CMK (cell line): ENCODE measurements around the gene ARHGAP21.
"Not testable (repeated sequence)": the region's sequence is repeated elsewhere in the genome, so short reads cannot be mapped to it uniquely, and the experiment has no call there.

Source experiments
- DNase-seq: peaks from one replicate; pipeline ENCODE4 v3.0.0-alpha.2; 2010; ENCODE audit warnings: low read depth

ARHGAP21 gene

DNA sequence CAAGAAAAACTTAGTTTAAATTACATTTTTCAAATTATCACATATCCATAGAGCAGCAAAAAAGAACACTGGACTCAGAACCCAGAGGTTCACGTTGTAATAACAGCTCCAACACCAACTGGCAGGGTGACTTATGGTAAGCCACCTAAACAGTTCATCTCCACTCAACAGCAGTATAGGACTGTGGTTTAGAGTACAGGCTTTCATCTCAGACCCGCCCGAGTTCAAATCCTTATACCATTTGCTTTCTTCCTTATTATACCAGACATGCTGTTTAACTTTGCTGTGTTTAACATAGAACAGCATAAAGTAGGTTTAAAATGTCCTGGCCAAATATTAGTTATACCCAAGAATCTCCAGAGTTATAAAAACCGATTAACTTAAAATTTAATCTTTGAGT lies 97.9 kb downstream of the ARHGAP21 start:
- no peak for DNase-seq

DNA sequence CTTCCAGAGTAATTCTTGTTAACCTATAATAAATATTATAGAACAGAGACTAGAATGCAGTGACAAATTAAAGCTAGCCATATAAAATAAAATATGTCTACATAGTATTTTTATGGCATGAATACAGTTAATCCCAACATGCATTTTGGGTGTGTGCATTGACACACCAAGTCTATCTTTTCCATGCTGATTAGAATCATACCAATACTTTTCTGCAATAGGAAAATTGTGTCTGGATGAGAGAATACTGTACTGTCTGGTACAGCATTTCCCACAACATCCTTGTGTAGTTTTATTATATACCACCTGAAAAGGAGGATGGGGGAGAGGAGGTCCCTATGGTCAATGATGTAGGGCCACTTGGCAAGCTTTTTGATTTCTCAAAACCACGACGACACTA lies 100.3 kb downstream of the ARHGAP21 start:
- DNase-seq = no peak

DNA sequence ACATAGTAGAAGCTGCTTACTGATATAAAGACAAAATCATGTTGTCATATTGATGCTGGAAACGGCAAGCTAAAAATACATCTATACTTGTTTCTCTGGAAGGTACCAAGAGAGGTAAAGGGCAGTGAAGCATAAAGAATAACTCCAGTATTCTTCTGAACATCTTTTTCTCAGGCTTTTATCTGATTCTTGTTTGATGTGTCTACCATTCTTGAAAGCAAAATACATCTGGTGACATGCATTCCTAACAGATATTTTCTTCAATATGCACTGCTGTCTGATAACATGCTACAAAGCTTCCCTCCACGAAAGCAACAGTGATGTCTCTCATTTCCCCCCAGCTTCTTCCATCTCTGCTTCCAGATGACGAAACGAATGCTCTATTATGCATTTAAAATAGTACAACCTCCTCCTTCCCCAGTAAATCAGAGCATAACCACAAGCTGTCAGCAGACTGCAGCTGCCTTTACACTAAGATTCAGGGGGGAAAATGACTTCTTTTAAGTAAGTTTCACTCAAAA lies 100.8 kb downstream of the ARHGAP21 start:
- no peak for DNase-seq

DNA sequence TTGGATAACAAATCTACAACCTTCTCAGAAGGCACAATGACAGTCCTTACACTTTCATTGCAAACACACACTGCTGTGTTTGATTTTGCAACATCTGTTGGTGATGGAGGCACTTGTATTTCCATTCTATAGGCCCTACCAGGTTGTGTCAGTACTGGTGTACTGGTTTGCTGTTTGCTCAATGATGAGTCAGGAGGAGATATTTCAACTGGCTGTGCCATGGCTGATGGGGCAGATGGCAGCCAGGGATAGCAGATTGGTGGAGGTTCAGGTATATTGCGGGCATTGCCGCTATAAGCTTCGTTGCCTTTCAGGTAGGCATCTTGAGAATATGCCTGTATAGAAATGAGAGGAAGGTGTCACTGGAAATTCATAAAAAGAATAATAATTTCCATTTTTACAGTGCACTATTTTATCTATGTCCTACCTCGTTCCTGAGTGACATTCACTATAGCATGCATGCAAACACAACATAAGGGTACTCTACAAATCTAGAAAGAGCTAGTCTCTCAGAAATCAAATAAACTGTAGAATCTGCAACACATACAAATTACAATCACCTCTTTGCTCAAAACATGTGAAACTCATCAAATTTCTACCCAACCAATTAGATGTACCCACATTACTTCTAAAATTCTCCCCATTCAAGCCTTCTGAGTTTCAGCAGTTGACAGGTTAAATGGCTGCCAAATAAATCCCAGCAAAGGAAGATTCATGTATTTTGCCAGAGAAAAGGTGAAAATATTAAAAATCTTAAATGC lies 102.5 kb downstream of the ARHGAP21 start:
- DNase-seq = not testable (repeated sequence)

DNA sequence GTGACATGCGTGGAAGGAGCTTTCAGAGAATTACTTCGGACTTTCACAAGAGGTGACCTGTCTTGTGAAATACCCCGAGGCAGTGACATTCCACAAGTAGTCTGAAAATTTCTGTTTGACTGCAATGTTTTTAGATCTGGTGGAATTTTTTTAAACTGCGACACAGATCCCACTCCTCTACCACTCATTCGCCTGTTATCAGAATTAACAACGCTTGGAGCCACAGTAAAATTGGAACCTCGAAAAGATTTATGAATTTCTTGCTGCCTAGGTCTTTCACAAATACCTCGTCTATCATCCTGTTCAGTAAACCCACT lies 103.7 kb downstream of the ARHGAP21 start:
- not testable (repeated sequence) for DNase-seq

DNA sequence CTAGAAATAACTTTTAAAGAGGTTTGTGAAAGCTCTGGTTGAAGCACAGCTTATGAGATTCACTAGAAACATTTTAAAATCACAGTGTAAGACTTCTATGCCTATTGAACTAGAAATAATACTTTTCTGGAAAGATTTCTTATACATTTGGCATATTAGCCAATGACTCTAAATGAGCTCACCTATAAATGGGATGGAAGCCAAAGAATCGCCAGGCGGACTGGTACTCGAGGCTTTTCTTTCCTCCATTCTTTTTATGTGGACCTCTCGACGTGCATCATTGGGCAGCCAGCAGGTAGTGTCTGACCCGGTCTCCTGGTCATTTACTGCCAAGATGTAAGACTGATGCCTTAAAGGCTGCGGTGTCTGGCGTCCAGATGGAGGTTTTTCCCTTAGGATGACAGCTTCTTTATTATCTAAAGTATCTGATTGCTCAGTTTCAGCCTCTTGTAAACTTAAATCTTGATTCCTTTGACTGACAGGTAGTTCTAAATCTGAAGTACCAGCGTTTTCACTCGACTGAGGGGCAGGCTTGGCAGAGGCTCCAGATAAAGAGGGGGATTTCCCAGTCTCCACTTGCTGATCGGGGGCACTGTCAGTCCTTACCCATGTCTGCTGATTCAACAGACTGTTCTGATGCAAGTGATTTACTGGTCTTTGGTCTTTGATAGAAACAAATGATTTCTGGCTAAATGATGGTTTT lies 104.2 kb downstream of the ARHGAP21 start:
- not testable (repeated sequence) for DNase-seq

DNA sequence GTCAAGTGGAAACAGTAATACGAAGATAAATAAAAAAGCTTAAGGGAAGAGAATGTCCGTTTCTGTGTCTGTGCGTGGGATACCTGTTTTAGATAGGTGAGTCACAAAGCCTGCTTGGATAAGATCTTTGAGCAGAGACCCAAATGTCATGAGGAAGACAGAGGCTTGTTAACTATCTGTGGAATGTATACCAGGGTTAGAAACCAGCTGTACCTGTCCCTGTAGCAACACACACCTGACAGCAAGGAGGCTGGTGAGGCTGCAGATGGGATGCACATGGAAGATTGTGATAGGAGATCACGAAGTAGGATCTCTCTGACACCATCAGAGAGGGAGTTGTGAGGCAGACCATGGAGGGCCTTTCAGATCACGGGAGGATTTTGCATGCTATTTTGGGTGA lies 105.3 kb downstream of the ARHGAP21 start:
- no peak for DNase-seq

DNA sequence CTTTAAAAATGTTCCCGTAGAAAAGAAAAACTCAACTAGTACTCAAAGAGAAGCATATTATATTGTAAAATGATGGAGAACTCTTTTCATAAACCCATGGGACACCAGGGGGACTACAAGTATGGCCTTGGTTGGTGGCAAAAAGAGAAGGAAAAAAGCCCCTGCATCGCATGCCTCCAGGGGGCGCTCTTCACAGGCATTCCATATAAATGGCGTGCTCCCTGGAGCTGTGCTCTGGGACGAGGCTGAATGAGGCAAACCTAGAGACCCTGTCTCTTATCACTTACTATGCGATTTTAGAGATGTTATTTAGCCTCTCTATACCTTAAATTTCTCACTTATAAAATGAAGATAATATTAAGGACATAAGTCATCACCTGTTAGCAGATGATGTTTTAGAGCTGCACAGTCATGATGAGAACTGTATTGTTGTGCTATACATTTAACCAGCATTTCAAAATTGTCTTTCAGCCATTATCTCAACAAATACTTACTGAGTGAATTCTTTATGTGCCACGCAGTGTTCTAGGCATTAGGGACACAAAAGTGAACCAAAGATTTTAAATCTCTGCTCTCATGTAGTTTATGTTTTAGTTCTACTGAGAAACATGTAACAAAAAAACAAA lies 105.8 kb downstream of the ARHGAP21 start:
- DNase-seq = peak; percentile 36

DNA sequence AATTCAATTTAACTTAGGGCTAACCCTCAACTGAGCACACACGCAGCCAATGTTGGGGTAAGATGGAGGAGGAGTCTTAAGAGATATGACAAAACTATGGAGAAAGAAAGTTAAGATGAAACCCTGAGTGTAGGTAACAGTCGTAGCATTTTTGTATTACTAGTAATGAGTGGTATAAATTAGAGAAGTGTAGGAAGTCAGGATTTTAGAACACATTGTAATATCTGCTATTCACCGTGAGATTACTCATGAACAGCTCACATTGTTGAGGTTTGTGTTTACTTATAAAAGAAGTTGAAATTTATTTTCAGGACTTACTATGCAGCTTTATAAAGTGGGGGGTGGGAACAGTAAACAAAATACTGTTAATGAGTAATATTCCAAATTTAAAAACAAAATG lies 107.2 kb downstream of the ARHGAP21 start:
- DNase-seq = no peak

DNA sequence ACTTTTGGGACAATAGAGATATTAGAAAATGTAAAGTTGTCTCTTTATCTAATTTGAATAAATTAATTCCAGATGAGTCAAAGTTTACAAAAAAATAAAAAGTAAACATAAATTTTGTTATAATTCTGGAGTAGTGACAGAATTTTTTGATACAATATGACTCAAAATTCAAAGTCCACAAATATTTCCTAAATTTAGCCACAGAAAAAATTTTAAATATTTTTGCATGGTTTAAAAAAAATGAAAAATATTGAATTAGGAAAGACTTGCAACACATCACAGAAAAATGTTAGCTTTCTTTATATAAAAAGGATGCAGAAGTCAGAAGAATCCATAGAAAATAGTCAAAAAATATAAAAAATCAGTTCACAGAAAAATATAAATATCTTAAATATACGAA lies 117.7 kb downstream of the ARHGAP21 start:
- no peak for DNase-seq

DNA sequence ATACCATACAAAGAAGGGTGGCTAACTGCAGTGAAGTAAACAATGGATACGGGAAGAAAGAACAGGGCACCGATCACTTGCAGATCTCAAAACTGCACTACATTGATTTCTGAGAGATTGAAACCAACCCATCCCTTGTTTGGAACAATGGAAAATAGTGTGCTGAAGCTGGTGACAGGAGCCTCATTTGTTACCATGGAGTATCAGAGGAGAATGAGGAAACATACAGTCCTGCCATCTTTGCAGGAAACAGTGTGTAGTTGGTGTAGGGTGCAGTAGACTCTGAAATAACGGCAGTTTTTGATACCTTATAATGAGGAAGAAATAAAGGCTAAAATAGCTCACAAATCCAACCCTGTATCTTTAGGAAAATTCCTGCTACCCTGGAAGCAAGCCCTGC lies 118.5 kb downstream of the ARHGAP21 start:
- no peak for DNase-seq

DNA sequence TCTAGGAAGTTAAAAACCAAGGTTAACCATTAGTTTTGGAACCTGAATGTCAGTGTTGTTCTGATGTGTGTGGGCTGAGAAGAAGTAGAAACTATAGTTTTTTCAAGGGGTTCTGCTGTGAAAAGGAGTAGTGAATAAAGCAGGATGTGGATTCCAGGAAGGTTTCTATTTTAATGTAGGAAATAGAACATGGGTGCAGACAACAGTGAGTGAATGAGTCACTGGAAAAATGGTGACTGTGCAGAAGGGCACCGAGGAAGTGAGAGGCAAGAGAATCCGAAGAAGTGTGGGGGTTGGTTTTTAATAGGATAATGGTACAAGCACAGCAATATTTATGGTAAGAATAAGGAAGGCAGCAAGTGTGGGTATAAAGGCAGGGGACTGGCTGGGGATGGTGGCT lies 120.4 kb downstream of the ARHGAP21 start:
- DNase-seq = no peak

DNA sequence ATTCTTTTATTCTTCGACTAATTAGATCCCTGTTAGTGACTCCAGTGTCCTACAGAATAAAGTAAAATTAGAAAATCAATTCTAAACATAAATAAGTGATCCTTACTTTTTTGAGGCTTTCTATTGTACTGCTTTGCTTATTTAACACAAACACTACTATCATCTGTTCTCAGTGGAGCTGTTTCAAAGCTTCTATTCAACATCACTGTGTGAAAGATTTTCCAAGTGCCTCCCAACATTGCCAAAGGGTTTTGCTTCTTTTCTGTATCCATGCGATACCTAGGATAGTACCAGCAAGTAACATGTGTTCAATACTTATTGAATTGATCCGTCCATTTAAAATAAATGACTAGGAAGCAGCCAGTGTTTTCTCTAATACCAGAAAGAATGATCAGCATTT lies 125.7 kb downstream of the ARHGAP21 start:
- no peak for DNase-seq

DNA sequence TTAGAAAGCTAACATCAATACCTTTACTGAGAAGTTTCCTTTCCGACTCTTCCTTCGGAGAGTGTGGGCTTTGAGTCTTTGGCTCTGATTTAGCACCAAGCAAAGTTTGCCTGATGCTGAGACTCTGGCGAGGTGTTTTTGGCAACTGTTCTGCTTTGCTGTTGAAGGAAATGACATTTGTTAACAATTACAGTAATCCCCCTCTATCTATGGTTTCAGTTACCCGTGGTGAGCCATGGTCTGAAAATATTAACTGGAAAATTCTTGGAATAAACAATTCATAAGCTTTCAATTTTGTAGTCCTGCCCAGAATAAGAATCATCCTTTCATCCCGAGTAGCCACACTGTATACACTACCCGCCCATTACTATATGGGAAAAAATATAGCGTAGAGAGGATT lies 126.3 kb downstream of the ARHGAP21 start:
- DNase-seq = no peak

DNA sequence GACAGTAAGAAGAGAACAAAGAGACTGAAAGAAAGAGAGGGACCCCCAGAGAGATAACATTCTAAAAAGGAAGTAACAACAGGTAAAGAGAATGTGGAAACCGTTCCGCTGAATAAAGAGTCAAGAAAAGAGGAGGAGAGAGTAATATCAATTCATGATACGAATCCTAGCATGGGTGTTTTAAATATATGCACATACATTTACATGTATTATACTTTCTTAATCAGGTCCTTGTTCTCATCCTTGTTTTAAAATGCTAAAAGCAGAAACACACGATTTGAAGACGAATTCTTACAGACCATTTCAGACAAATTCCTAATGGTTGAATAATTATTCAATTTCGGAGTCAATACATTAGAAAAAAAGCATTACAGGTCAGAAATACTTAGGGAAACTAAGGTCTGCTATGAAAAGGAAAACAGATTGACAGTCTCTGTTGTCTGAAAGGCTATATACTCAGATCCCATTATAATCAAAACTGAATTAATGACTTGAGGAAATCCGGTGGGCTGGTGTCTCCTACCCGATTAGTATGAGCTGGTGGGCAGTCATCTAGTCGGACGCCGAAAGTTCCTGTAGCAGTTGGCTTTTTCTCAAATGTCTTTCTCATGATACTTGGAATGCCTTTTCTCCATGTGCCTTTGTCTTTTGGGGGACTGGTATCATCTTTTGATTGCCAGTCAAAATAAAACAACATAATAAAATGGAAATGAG lies 127.3 kb downstream of the ARHGAP21 start:
- DNase-seq = no peak

DNA sequence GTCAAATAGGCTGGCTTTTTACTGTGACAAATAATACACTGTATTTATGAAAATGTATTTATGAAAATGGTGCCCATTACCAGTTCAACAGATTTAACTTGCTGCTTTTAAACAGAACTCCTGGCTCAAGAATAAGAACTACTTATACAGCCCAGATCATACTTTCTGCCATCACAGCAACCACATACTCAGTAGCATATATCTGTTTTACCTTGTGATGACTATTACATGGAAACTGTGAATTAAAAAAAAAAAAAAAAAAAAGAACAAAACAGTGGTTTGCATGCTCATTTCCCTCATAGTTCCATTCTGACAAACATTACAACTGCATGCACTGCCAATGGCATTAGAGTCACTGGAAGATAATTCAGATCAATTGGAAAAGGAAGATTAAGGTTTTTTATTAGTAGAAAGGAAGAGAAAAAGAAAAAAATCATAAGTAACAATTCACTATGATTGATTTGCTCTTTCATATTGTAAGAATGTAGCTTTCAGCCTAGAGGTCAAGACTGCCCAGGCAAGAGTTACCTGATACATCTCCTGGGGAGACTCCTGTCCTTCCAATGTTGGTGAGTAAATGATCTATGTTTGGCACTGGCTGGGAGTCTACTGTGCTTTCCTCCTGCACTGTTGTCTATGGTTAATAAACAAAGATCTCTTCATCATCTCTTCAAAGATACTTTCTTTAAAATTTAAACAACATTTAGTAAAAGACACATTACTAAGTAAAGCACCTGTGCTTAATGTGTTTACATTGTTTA lies 132.8 kb downstream of the ARHGAP21 start:
- no peak for DNase-seq

DNA sequence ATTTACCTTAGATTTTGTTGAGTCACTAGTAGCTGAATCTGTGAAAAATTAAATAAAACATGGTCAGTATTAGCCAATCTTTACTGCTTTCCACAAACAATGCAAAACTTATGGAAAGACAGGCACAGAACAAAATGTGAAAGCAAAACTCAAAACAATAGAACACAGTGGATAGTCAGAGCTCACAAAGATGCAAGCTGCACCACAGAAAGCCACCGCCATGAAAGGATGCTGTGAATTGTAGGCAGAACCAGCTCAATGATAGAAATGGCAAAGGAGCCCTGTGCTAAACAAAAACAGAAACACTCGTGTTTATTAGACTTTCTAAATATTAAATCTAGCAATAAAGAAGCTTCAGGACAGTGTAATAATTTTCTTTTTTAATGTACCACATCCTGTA lies 134.4 kb downstream of the ARHGAP21 start:
- DNase-seq = no peak

DNA sequence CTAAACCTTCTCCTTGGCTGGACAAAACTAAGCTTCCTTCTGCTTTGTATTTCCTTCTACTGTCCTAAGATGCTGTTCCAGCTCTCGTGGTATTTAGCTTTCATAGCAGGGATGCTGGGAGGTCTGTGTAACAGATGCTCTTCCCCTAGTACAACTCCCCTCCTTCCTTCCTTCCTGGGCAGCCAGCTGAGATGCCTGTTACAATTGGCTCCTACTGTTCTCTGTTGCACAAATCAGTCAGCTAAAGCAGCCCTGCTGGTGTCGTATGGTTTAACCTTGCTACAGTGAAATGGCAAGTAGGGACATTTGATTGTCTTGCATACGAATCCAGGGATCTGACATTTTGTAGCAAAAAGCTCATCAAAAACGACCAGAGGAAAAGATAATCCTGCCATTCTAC lies 143.8 kb downstream of the ARHGAP21 start:
- no peak for DNase-seq

DNA sequence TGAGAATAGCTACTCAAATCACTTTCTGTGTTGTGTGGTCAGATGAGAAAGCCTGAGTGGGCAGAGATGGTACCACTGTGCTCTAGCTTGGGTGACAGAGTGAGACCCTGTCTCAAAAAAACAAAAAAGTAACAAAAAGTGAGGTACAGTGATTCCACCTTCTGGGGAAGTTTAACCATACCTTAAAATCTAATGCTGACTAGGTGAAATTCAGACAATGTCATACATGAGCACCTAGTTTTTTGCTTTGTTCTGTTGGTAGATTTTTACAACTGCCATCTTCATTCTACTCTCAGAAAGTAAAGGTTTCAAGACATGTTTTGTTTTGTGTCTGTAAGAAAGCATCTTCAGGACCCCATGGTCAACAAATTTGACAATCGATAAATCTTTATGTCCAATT lies 144.2 kb downstream of the ARHGAP21 start:
- no peak for DNase-seq

DNA sequence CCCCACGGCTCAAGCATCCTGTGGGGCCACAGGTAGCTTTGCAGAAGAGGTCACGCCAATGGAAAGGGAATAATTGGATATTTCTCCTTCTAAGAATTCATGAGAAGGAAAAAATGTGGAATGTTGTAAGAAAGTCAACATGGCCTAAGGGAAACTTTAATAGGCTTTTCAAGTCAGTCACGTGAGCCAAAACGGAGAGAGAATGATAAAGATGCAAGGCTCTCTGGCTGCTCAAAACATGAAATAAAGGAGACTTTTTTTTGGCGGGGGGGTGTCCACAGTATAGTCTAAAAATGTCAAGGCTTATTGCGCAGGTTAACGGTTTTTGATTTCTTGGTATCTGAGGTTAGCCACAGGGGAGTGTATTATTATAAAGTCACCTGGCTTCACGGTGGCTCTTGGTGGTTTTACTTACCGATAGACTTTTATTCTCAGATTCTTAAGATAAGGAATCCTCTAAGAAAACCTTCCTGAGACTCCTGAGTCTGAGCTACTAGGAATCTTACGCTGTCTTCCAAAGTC lies 148.1 kb downstream of the ARHGAP21 start:
- DNase-seq = no peak

DNA sequence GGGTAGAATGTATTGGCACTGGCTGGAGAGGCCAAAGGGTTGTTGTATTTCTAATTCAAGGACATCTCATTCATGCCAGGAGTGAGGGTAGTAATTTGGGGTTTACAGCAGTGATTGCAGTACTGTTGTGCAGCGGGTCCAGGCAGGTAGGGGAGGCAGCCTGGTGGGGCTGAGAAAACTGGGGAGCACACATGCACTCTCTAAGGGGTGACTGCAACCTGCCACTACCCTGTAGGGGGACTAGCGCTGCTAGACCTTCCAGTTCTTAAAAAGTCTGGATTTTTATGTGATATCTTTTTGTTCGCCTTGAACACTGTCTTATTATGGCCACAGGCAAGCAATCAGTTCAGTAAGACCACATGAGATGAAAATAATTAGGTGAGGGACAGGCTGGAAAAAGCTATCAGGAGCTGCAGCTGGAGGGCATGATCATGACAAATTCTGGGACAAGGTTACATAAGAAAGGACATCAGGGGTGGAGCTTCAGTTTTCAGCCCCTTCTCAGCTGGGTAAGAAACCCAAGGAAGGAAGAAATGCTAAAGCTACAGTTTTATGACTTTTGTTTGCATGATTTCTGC lies 149.0 kb downstream of the ARHGAP21 start:
- no peak for DNase-seq
